NCI-H2227 treated with DMSO at 0.1 percent for 48 hours (cell line): ENCODE measurements around the gene MYL7.

Source experiments
- DNase-seq: peaks from one replicate; lab custom pipeline; 2025; lab: John Stamatoyannopoulos, UW

MYL7 gene

GRCh38 chr7:44150466-44150832 is 9.3 kb upstream of the MYL7 start:
- DNase-seq = no peak

GRCh38 chr7:44149571-44150465 is 8.7 kb upstream of the MYL7 start:
- no peak for DNase-seq

- DNase-seq = no peak
These were observed 7.9 kb upstream of the MYL7 start for GRCh38 chr7:44148961-44149536.

- no peak for DNase-seq
These were observed 7.0 kb upstream of the MYL7 start for GRCh38 chr7:44148166-44148565.

- DNase-seq = no peak
These were observed 6.2 kb upstream of the MYL7 start for GRCh38 chr7:44147026-44147991.

GRCh38 chr7:44145969-44146911 is 5.1 kb upstream of the MYL7 start:
- no peak for DNase-seq

- DNase-seq = no peak
These were observed 4.4 kb upstream of the MYL7 start for GRCh38 chr7:44145479-44145968.

GRCh38 chr7:44144968-44145478 is 3.9 kb upstream of the MYL7 start:
- DNase-seq = no peak

GRCh38 chr7:44144426-44144967 is 3.4 kb upstream of the MYL7 start:
- DNase-seq = no peak

GRCh38 chr7:44143646-44144250 is 2.6 kb upstream of the MYL7 start:
- DNase-seq = no peak

GRCh38 chr7:44142028-44142427 is 896 bp upstream of the MYL7 start:
- DNase-seq = no peak

GRCh38 chr7:44140341-44140740 is 791 bp downstream of the MYL7 start:
- no peak for DNase-seq

- no peak for DNase-seq
These were observed 1.7 kb downstream of the MYL7 start for GRCh38 chr7:44139311-44140010.

- DNase-seq = no peak
These were observed 2.4 kb downstream of the MYL7 start for GRCh38 chr7:44138698-44139097.

GRCh38 chr7:44136731-44137130 is 4.4 kb downstream of the MYL7 start:
- DNase-seq = no peak

- DNase-seq = no peak
These were observed 6.0 kb downstream of the MYL7 start for GRCh38 chr7:44134943-44135628.

- DNase-seq = no peak
These were observed 7.8 kb downstream of the MYL7 start for GRCh38 chr7:44133295-44133694.

- no peak for DNase-seq
These were observed 9.1 kb downstream of the MYL7 start for GRCh38 chr7:44132039-44132438.
